ENCODE data around the gene GMEB1.

DNA sequence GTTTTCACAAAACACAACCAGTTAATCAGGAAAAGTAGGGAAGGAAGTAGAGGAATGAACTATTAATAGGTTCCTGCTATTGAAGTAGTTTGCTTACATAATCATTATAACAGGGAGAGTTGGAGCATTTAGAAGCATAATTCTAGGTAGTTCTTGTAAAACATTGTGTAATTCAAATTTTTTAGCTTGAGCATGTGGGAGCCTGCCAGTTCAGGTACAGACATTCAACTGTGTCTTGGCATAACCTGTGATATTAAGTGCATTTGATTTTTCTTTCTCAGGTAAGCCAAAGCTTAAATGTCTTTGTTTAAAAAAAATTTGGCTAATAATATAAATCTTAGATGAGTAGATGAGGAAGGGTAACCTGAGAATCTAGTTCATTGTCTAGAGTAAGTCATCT, 71.5 kb downstream of the GMEB1 start:
- TF ChIP-seq ZNF274 (IDR thresholded peaks at IDR 0.05; ENCODE audit: low read depth, low read length) (no peak), YY1 (IDR thresholded peaks at IDR 0.05; ENCODE audit: insufficient read depth, insufficient read length) (no peak)

Data from NT2/D1 (cell line).